Measurements from ENCODE around the gene MUC5B. TPM values are rescaled to one million over a fixed set of nuclear protein-coding genes. Genes with fewer than 3 reads are reported as not detected.

The MUC5B gene
- total RNA-seq, 1 donor: not detected

DNA sequence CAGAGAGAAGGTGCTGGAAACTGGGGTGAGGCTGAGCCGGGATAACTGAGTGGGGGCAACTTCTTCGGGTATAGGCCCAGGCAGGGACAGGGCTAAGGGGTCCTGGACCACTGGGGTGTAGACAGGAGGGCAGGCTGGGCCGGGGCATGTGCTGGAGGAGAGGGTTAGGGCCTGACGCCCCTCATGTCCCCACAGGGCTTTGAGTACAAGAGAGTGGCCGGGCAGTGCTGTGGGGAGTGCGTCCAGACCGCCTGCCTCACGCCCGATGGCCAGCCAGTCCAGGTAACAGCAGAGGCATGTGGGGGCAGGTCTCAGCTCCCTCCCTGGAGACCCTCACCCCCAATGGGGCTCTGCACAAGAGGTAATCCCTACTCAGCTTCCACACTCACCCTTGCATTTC is 36.7 kb downstream of the MUC5B start:
- H3K4me3 ChIP-seq (ENCODE audit: low read depth, low read length): no peak overlapping the region
- TF ChIP-seq, protein P1, sequence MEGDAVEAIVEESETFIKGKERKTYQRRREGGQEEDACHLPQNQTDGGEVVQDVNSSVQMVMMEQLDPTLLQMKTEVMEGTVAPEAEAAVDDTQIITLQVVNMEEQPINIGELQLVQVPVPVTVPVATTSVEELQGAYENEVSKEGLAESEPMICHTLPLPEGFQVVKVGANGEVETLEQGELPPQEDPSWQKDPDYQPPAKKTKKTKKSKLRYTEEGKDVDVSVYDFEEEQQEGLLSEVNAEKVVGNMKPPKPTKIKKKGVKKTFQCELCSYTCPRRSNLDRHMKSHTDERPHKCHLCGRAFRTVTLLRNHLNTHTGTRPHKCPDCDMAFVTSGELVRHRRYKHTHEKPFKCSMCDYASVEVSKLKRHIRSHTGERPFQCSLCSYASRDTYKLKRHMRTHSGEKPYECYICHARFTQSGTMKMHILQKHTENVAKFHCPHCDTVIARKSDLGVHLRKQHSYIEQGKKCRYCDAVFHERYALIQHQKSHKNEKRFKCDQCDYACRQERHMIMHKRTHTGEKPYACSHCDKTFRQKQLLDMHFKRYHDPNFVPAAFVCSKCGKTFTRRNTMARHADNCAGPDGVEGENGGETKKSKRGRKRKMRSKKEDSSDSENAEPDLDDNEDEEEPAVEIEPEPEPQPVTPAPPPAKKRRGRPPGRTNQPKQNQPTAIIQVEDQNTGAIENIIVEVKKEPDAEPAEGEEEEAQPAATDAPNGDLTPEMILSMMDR (IDR thresholded peaks at IDR 0.05; ENCODE audit: insufficient read depth, low read length): no peak

DNA sequence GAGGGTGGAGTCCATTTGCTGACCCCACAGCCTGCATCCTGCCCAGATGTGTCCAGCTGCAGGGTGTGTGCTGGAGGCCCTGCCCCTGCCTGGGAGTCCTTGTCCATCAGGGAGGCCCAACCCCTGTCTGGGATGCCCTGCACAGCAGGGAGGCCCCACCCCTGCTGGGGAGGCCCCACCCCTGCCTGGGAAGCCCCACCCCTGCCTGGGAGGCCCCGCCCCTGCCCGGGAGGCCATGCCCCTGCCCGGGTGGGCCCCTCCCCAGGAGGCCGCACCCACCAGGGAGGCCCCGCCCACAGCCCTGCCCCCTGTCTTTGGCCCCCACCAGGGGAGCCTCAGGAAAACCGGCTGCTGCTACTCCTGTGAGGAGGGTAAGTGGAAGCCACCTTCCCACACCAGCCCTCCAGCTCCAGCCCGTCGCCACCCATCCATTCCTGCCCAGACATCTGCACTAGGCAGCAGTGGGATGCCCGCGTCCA is 37.2 kb downstream of the MUC5B start:
- no peak for DNase-seq (ENCODE audit: low read depth)
- TF ChIP-seq, protein P1 (IDR thresholded peaks at IDR 0.05; ENCODE audit: insufficient read depth, low read length): no peak

More for the DNA sequence above, 36.7 kb downstream of the MUC5B start:
- DNase-seq (ENCODE audit: low read depth): no peak

DNA sequence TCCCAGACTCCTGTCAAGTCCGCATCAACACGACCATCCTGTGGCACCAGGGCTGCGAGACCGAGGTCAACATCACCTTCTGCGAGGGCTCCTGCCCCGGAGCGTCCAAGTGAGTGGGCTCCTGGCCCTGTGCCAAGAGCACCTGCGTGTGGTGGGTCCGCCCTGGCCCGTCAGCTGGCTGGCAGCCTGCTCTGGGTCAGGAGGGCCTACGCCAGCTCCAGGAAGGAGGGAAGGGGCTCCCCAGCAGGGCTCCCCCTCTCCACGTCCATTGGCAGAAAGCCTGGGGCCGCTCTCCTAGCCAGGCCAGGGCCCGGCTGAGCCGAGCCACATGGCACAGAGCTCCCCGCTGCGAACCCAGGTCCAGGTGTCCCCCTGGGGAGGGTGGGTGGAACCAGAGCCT is 37.8 kb downstream of the MUC5B start:
- no peak overlapping the region for H3K4me3 ChIP-seq (ENCODE audit: low read depth, low read length)
- TF ChIP-seq, protein P1 (IDR thresholded peaks at IDR 0.05; ENCODE audit: insufficient read depth, low read length): no peak
- no peak for DNase-seq (ENCODE audit: low read depth)

More for the DNA sequence above, 37.2 kb downstream of the MUC5B start:
- H3K4me3 ChIP-seq (ENCODE audit: low read depth, low read length): no peak overlapping the region

DNA sequence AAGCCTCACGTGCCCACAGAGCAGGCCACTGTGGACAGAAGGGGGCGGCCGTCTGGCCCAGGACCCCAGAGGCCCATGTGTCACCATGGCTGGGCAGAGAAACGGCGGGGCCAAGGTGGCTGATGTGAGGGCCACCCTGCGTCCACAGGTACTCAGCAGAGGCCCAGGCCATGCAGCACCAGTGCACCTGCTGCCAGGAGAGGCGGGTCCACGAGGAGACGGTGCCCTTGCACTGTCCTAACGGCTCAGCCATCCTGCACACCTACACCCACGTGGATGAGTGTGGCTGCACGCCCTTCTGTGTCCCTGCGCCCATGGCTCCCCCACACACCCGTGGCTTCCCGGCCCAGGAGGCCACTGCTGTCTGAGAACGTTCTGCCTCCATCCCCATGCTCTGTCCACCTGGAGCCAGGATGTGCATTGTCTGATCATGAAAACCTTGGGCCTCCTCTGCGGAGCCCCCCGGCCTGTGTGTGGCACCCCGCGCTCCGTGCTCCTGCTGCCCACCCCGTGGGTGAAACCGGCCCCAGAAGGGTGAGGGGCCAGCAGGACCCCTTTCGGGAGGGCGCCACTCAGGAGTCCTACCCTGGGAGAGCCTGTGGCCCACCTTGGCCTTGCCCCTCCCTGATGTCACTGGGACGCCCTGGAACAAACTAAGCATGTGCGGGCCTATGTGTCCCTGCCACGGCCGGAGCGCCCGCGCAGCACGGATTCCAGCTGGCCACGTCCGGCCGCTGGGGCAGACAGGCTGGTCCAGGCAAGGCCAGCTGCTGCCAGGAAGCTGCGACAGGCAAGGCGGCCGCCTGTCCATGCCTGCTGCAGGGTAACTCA is 38.6 kb downstream of the MUC5B start:
- DNase-seq (ENCODE audit: low read depth): no peak
- no peak overlapping the region for H3K4me3 ChIP-seq (ENCODE audit: low read depth, low read length)
- TF ChIP-seq, protein P1 (IDR thresholded peaks at IDR 0.05; ENCODE audit: insufficient read depth, low read length): no peak

DNA sequence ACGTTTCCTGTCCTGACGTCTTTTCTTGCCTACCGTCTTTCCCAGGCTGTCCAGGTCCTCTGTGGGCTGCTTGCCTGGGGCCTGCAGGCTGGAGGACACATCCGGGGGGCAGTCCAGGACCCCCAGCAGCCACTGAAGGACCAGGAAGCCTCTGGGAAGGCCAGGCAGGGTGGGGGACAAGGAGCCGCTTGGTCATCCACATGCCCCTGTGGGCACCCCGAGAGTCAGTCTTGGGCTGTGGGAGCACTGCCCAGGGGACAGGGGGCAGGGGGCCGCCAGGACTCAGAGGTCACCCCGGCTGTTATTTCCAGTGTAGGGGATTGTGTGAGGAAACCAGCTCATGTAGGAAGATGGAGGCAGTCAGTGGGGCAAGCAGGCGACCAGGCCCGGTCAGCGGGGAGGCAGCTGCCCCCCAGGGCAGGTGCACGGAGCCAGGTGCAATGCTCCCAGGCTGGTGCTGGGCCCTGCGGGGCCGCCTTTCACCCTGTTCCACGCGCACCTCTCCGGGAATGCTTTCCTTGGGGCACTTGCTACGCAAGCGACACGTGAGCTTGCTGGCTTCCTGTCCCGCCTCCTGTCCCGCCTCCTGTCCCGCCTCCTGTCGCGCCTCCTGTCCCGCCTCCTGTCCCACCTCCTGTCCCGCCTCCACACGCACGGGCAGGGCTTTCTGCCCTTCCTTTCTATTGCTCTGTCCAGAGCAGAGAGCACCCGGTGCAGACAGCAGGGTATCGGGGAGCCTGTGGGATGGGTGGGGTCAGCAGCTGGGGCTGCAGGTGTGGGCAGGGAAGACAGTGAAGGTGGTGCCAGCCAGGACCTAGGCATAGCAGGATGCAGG is 39.5 kb downstream of the MUC5B start:
- H3K4me3 ChIP-seq (ENCODE audit: low read depth, low read length): peak overlapping the region; percentile 57
- peak; percentile 73 for DNase-seq (ENCODE audit: low read depth)
- TF ChIP-seq, protein P1 (IDR thresholded peaks at IDR 0.05; ENCODE audit: insufficient read depth, low read length): no peak

DNA sequence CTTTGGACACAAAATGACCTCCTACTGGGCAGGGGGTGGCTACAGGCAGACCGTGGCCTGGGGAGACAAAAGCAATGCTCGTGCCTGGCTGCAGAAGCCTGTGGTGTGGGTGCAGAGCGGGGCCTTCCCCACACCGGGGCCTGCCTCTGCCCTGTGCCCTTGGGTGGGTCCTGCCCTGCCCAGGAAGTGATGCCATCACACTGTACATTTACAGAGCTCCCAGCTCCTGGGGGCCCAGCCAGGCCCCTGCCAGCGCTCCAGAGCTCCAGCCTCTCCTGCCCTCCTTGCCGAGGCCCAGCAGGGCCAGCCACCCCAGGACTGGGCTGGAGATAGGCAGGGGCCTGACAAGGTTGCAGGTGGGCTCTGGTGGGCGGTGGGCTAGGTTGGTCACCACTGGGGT is 40.1 kb downstream of the MUC5B start:
- TF ChIP-seq, protein P1 (IDR thresholded peaks at IDR 0.05; ENCODE audit: insufficient read depth, low read length): no peak
- H3K4me3 ChIP-seq (ENCODE audit: low read depth, low read length): no peak overlapping the region
- no peak for DNase-seq (ENCODE audit: low read depth)

All from fibroblast of the aortic adventitia (primary cell).